ENCODE measurements around the gene CPSF7.
"Not testable (repeated sequence)": the region's sequence is repeated elsewhere in the genome, so short reads cannot be mapped to it uniquely, and the experiment has no call there.

CPSF7 gene

DNA sequence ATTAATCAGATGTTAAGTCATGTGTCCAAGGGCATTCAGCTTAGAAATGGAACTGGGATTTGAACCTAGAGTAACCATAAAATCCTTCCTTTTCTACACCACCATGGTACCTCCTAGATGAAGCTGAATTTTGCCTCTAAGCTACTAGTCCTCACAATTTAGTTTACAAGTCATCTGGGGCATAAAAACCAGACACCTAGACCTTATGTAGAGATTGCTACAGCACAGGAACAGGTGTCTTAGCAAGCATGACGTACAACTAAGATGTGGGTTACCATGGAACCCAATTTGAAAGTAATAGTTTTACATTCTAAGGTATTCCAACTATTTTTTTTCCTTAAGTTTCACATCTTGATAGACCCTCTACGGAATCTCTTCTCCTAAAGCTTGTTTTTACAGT is 28.2 kb downstream of the CPSF7 start:
- Histone ChIP-seq H3K36me3 (peaks cover 73% of the 10 kb centered on the region), H3K27ac (peak overlapping the region; percentile 58), H3K4me1 (ENCODE audit: control insufficient read depth in 1 of 2, insufficient read depth in 1 of 2, low read depth in 1 of 2, low read length in 1 of 2) (peaks cover 6 to 8% of the 10 kb centered on the region in 2 experiments), H3K4me3 (ENCODE audit: low read depth in 1 of 2, low read length in 1 of 2) (no peak overlapping the region), H3K27me3 (no peaks in the 10 kb centered on the region), H3K9me3 (no peaks in the 10 kb centered on the region)
- TF ChIP-seq, protein P1, sequence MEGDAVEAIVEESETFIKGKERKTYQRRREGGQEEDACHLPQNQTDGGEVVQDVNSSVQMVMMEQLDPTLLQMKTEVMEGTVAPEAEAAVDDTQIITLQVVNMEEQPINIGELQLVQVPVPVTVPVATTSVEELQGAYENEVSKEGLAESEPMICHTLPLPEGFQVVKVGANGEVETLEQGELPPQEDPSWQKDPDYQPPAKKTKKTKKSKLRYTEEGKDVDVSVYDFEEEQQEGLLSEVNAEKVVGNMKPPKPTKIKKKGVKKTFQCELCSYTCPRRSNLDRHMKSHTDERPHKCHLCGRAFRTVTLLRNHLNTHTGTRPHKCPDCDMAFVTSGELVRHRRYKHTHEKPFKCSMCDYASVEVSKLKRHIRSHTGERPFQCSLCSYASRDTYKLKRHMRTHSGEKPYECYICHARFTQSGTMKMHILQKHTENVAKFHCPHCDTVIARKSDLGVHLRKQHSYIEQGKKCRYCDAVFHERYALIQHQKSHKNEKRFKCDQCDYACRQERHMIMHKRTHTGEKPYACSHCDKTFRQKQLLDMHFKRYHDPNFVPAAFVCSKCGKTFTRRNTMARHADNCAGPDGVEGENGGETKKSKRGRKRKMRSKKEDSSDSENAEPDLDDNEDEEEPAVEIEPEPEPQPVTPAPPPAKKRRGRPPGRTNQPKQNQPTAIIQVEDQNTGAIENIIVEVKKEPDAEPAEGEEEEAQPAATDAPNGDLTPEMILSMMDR (IDR thresholded peaks at IDR 0.05), result no peak

DNA sequence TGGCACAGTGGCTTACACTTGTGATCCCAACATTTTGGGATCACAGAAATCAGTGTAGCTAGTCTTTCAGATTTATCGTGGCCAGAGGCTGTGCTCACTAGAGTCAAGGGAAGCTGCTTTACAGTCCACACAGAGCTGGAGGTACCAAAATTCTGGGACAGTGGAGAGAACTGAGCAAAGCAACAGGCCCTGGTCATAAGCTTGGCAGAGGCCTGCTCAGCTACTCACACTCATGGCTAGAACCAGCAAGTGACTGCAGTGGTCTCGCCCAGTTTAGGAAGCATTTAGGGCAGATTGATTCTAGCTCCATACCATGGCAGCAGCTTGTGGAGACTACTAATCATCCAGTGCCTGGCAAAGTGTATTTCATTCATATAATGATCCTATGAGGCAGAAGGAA is 28.6 kb downstream of the CPSF7 start:
- Histone ChIP-seq H3K27me3 (no peaks in the 10 kb centered on the region), H3K4me1 (ENCODE audit: control insufficient read depth in 1 of 2, insufficient read depth in 1 of 2, low read depth in 1 of 2, low read length in 1 of 2) (peaks cover 8 to 9% of the 10 kb centered on the region in 2 experiments), H3K36me3 (peaks cover 69% of the 10 kb centered on the region), H3K4me3 (ENCODE audit: low read depth in 1 of 2, low read length in 1 of 2) (no peak overlapping the region), H3K27ac (peak overlapping the region; percentile 58), H3K9me3 (no peaks in the 10 kb centered on the region)
- TF ChIP-seq, protein P1 (IDR thresholded peaks at IDR 0.05), result no peak

DNA sequence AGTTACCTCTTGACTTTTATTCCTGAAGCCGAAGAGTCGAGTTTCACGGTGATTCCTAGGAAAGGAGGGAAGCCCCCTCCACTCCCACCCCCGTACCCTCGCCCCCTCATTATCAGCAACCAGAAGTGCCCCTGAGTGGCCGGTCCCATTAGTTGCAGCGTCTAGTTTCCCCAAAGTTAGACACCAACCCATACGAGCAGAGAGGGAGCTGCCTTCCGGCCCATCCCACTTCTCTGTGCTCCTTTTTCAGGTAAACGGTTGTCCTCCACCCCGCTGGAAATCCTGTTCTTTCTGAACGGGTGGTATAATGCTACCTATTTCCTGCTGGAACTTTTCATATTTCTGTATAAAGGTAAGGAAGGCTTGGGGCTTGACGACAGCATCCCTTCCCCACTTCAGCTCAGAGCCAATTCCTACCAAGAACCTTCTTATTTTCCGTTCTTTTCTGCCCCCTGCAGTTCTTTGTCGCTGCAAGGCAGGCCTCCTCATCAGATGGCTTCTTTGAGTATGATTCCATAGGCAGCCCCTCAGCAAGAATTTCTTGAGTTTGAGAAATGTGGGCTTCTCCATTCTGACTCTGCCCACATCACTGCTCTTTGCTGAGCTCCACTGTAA is 36.7 kb downstream of the CPSF7 start:
- peak overlapping the region; percentile 80 to 96 for H3K4me3 ChIP-seq (ENCODE audit: low read depth in 1 of 2, low read length in 1 of 2)
- TF ChIP-seq, protein P1 (IDR thresholded peaks at IDR 0.05), result no peak
- H3K27ac ChIP-seq, result peak overlapping the region; percentile 91
- no peaks in the 10 kb centered on the region for H3K27me3 ChIP-seq
- no peaks in the 10 kb centered on the region for H3K9me3 ChIP-seq
- peaks cover 24% of the 10 kb centered on the region for H3K36me3 ChIP-seq
- H3K4me1 ChIP-seq (ENCODE audit: control insufficient read depth in 1 of 2, insufficient read depth in 1 of 2, low read depth in 1 of 2, low read length in 1 of 2), result peaks cover 26 to 27% of the 10 kb centered on the region in 2 experiments

DNA sequence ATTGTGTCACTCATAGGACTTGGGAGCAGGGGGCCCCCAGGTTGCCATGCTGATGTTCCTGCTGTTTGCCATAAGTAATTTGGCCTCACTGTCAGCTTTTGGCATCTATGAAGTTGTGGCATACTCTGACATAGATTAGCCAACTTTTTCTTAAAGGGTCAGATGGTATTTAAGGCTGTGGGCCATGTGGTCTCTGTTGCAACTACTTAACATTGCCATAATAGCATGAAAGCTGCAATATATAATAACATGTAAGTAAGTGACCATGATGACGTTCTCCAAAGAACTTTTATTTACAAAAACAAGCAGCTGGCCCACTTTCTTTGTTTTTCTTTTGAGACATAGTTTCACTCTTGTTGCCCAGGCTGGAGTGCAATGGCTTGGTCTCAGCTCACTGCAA is 39.6 kb downstream of the CPSF7 start:
- Histone ChIP-seq H3K4me3 (ENCODE audit: low read depth in 1 of 2, low read length in 1 of 2) (no peak overlapping the region), H3K27ac (no peak overlapping the region), H3K9me3 (no peaks in the 10 kb centered on the region), H3K27me3 (no peaks in the 10 kb centered on the region), H3K36me3 (peaks cover 8% of the 10 kb centered on the region), H3K4me1 (ENCODE audit: control insufficient read depth in 1 of 2, insufficient read depth in 1 of 2, low read depth in 1 of 2, low read length in 1 of 2) (peaks cover 26 to 33% of the 10 kb centered on the region in 2 experiments)
- TF ChIP-seq, protein P1 (IDR thresholded peaks at IDR 0.05), result no peak

DNA sequence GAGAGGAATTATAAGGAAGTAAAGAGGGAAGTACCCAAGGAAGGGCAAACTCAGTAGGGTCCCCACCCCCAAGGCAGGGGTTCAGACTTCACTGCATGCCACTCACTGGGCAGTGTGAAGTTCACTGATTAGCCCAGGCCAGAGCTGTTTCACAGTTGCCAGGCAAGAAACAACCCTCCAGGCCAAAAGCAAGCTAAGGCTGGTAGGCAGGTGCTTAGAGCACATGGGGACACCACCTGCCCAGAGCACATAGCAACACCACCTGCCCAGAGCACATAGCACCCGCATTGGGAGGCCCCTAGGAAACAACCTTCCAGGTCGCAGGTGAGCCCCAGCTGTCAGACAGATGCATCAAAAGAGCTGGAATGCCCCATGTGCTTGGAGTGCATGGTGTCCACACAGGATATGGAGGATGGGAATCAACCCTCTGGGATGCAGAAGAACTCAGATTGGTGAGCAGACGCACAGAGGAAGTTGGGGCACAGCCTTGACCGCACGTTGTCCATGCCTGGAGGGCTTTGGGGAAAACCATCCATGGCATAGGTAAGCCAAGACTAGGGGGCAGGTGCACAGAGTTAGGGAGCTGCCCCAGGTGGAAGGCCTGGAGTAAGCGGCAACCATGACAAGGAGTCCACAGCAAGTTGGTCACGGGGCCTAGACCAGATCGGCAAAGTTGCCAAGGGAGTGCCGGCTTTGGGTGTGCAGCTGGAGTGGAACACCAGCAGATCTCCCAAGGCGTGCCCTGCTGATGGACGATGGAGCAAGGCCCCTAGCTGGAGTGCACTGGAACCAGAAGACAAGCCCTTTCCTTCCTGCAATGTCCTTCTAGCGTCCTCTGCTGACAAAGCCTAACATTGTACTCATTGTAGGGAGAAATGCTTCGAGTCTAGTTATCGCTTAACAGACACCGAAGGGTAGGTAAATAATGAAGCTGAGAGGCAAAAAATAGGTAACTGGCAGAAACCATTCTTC is 45.2 kb downstream of the CPSF7 start:
- TF ChIP-seq, protein P1 (IDR thresholded peaks at IDR 0.05), result no peak
- H3K27ac ChIP-seq, result no peak overlapping the region
- no peak overlapping the region for H3K4me3 ChIP-seq (ENCODE audit: low read depth in 1 of 2, low read length in 1 of 2)
- no peaks in the 10 kb centered on the region for H3K9me3 ChIP-seq
- no peaks in the 10 kb centered on the region for H3K27me3 ChIP-seq
- peaks cover 5 to 7% of the 10 kb centered on the region in 2 experiments for H3K4me1 ChIP-seq (ENCODE audit: control insufficient read depth in 1 of 2, insufficient read depth in 1 of 2, low read depth in 1 of 2, low read length in 1 of 2)
- H3K36me3 ChIP-seq, result no peaks in the 10 kb centered on the region

DNA sequence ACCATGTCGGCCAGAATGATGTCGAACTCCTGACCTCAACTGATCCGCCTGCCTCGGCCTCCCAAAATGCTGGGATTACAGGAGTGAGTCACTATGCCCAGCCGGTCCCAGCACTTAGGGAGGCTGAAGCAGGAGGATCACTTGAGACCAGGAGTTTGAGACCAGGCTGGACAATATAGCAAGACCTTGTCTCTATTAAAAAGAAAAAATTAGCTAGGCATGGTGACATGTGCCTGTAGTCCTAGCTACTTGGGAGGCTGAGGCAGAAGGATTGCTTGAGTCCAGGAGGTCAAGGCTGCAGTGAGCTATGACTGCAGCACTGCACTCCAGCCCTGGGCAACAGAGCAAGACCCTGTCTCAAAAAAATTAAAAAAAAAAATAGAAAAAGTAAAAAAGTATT is 45.9 kb downstream of the CPSF7 start:
- not testable (repeated sequence) for H3K9me3 ChIP-seq; H3K36me3 ChIP-seq; H3K27me3 ChIP-seq; H3K4me3 ChIP-seq (ENCODE audit: low read depth in 1 of 2, low read length in 1 of 2); H3K27ac ChIP-seq
- peaks cover 8 to 11% of the 10 kb centered on the region in 2 experiments for H3K4me1 ChIP-seq (ENCODE audit: control insufficient read depth in 1 of 2, insufficient read depth in 1 of 2, low read depth in 1 of 2, low read length in 1 of 2)
